IPS-15b (cell line): ENCODE data around the gene GATAD2A.

Experiments
- H3K27me3 ChIP-seq: one replicate; pipeline ENCODE4 v1.6.1; 2013; ENCODE audit warnings: low read length; ENCODE audit not compliant: control insufficient read depth, insufficient read depth
- H3K36me3 ChIP-seq: one replicate; pipeline ENCODE4 v1.6.1; 2013; ENCODE audit warnings: low read length; ENCODE audit not compliant: control insufficient read depth, insufficient read depth
- H3K4me1 ChIP-seq: one replicate; pipeline ENCODE4 v1.6.1; 2013; ENCODE audit warnings: mild to moderate bottlenecking, low read length; ENCODE audit not compliant: control insufficient read depth, insufficient read depth
- H3K4me3 ChIP-seq: one replicate; pipeline ENCODE4 v1.5.1; 2013; ENCODE audit warnings: low read depth, low read length
- H3K9ac ChIP-seq: one replicate; pipeline ENCODE4 v1.6.1; 2013; ENCODE audit warnings: low read depth, mild to moderate bottlenecking, low read length
- H3K9me3 ChIP-seq: one replicate; pipeline ENCODE4 v1.6.1; 2013; ENCODE audit warnings: mild to moderate bottlenecking, low read length; ENCODE audit not compliant: control insufficient read depth, insufficient read depth

The GATAD2A gene

DNA sequence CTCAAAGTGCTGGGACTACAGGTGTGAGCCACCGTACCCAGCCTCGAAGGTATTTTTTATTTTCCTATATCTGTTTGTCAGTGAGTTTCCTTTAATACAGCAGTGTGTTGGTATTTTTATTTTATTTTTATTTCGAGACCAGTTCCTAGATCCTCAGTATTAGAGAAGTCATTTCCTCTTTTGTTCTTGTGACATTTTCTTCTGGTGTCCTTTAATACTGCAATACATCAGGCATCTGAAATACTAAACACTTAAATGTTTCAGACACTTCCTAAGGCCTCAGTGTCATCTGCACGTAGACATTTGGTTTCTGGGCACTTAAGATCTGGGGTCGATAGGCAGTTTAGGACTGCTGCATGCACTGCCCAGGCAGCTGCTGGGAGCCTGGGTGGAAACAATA is 22.5 kb downstream of the GATAD2A start:
- no peaks in the 10 kb centered on the region for H3K9me3 ChIP-seq
- H3K4me3 ChIP-seq = no peak overlapping the region
- H3K36me3 ChIP-seq = peaks cover 8% of the 10 kb centered on the region
- no peaks in the 10 kb centered on the region for H3K27me3 ChIP-seq
- H3K4me1 ChIP-seq = peaks cover 7% of the 10 kb centered on the region
- no peak overlapping the region for H3K9ac ChIP-seq

DNA sequence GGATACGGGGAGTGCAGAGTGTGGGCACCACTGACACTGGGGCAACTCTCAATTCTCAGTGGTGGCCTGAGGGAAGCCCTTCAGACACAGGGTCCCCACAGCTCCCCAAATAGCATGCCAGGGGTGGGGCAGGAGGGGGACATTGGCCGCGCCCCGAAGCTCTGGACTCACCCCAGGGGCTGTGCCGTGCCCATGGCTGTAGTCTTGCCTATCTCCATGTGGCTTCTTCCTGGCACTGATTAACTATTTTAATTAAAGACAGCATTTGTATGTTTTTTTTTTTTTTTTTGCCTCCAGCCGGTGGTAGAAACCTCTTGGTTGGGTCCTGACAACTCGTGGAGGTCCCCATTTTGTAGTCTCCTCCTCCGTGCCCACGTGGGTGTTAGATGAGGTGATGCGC is 23.3 kb downstream of the GATAD2A start:
- Histone ChIP-seq H3K9me3 (no peaks in the 10 kb centered on the region), H3K4me3 (no peak overlapping the region), H3K4me1 (peaks cover 7% of the 10 kb centered on the region), H3K36me3 (peaks cover 8% of the 10 kb centered on the region), H3K9ac (no peak overlapping the region), H3K27me3 (no peaks in the 10 kb centered on the region)

DNA sequence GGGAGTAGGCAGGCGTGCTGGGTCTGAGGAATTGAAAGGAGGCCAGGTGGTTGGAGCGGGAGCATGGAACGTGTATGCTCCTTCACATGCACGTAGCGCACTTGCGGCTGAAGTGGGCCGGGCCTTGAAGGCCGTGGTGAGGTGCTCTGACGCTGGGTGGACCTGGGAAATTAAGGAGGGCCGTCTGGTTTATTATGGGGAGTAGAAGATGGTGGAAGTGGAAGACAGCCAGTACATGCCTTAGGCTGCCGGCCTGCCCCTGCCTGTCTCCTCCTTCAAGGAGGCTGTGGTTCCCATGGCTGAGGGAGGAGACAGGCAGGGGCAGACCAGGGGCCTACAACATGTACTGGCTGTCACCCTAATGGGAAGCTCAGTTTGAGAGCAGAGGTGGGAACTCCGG is 23.9 kb downstream of the GATAD2A start:
- H3K9ac ChIP-seq = no peak overlapping the region
- no peak overlapping the region for H3K4me3 ChIP-seq
- H3K27me3 ChIP-seq = no peaks in the 10 kb centered on the region
- no peaks in the 10 kb centered on the region for H3K9me3 ChIP-seq
- peaks cover 7% of the 10 kb centered on the region for H3K4me1 ChIP-seq
- peaks cover 8% of the 10 kb centered on the region for H3K36me3 ChIP-seq

DNA sequence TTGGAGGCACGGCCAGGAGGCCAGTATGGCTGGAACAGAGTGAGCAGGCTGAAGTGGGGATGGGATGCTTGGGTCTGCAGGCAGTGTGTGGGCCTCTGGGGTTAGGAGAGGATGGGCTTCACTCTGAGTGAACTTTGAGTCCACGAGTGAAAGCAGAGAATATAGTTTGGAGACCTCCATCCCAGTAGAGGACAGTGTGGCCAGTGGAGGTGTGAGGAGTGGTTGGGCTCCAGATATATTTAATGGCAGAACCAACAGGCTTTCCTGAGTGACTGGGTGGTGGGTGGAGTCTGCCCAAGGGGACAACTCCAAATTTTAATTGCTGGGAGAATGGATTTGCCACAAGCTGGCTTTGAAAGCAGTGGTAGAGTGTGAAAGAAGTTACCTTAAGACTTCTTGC is 27.3 kb downstream of the GATAD2A start:
- H3K4me3 ChIP-seq = no peak overlapping the region
- H3K9me3 ChIP-seq = no peaks in the 10 kb centered on the region
- no peak overlapping the region for H3K9ac ChIP-seq
- H3K4me1 ChIP-seq = no peaks in the 10 kb centered on the region
- no peaks in the 10 kb centered on the region for H3K27me3 ChIP-seq
- H3K36me3 ChIP-seq = peaks cover 8% of the 10 kb centered on the region

DNA sequence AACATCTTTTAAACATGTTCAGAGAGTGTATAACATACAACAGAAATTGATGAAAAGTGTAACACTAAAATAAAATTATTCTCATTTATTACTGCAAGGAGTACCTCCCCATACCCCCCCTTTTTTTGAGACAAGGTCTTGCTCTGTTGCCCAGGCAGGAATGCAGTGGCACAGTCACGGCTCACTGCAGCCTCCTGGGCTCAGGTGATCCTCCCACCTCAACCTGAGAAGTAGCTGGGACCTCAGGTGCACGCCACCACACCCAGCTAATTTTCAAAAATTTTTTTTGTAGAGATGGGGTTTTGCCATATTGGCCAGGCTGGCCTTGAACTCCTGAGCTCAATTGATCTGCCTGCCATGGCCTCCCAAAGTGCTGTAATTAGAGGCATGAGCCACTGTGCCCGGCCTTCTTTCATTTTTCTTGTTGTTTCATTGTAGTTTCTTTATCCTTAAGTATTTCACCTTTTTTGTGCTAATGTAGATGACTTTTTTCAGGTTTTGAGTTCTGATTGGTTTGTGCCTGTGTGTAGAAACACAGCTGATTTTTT is 28.3 kb downstream of the GATAD2A start:
- Histone ChIP-seq H3K36me3 (peaks cover 7% of the 10 kb centered on the region), H3K4me1 (no peaks in the 10 kb centered on the region), H3K27me3 (no peaks in the 10 kb centered on the region), H3K4me3 (no peak overlapping the region), H3K9ac (no peak overlapping the region), H3K9me3 (no peaks in the 10 kb centered on the region)

DNA sequence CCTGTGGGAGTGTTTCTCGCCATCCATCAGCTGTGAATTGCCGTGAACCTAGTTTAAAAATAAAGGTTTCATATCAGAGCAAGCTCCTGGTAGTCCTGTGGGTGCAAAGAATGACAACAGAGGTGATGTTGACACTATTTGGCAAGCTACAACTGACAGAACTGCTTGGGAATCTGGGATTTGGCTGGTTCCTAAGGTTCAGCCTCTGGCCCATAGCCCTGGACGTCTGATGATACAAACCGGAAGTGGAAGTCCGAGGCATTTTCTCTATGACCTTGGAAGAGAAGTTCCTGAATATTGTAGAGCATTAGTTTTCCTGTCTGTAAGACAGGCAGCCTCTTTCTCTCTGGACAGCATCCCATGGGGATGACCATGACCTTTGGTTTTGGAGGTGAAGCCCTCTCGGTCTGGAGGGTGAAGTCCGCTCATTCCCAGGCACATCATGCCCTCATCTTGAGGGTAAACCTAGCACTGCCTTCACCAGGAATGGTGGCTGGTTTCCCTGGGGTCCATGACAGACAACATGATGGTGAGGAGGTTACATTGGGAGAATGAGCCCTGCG is 29.1 kb downstream of the GATAD2A start:
- Histone ChIP-seq H3K36me3 (peaks cover 2% of the 10 kb centered on the region), H3K27me3 (no peaks in the 10 kb centered on the region), H3K4me1 (no peaks in the 10 kb centered on the region), H3K9ac (no peak overlapping the region), H3K9me3 (no peaks in the 10 kb centered on the region), H3K4me3 (no peak overlapping the region)

DNA sequence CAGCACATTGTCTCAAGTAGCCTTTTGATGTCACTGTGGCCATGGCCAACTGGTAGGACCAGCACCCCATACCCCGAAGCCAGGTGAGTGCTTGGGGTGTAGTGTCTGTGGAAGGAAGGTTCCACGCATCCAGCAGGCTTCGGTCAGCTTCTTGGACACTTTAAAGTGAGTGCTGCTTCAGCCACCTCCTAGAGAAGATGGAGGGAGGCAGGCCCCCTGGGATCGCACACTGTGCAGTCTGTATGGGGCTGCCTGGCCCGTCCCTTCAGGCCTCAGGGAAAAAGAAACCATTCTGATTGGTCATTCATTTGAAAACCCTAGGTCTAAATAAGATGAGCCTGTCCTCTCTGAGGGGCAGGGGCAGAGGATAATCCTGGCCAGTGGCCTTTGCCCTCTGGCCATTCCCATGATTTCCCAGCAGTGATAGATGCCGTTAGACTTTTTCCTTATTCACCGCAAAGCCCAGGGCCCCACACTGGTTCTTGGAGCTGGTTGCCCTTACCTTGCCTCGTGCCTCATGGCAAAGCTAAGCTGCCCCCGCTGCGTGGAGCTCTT is 30.7 kb downstream of the GATAD2A start:
- Histone ChIP-seq H3K27me3 (no peaks in the 10 kb centered on the region), H3K36me3 (peaks cover 2% of the 10 kb centered on the region), H3K9ac (no peak overlapping the region), H3K4me1 (no peaks in the 10 kb centered on the region), H3K4me3 (no peak overlapping the region), H3K9me3 (no peaks in the 10 kb centered on the region)

DNA sequence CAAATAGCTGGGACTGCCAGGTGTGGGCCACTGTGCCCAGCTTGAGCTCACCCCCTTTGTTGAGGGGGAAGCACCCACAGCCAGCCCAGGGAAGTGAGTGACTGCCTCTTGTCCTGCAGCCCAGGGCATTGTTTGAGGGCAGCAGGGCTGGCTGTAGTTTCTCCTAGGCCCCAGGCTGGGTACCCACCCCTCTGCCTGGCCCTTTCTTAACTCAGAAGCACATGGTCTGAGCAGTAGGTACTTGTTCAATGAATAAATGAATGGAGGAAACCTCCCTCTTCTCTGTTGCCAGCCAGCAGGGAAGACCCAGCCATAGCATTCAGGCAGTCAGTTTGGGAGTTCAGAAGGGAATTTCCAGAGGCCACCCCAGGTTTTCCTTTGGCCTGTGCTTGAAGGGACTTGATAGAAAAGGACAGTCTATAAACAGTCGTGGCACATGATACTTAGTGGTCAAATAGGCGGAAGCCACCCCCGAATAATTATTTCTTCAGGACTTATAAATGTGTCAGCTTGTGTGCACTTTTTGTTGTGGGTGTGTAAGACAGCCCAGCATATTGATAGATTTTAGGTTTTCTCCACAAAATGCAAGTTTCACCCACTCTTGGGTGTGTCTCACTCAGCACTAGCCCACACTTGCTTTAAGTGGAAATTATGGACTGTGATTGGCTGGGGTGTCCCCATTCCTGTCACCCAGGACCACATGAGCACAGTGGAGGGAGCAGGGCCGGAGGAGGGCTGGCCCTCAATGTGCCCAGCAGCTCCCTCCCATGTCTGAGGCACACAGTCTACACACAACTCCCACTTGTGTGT is 33.1 kb downstream of the GATAD2A start:
- Histone ChIP-seq H3K9ac (no peak overlapping the region), H3K36me3 (no peaks in the 10 kb centered on the region), H3K9me3 (no peaks in the 10 kb centered on the region), H3K27me3 (no peaks in the 10 kb centered on the region), H3K4me1 (no peaks in the 10 kb centered on the region), H3K4me3 (no peak overlapping the region)

DNA sequence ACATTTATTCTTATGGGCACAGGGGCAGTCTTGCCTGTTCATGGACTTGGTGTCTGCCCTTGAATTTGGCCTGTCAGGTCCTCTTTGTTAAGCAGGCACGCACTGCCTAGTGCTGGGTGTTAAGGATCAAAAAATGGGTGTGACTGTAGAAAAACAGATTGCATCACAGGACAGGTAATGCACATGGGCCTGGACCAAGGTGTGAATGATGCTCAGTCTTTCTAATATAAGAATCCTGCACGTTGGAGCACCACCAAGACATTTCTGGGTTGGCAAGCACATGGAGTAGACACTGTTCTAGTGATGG is 33.7 kb downstream of the GATAD2A start:
- no peak overlapping the region for H3K4me3 ChIP-seq
- no peak overlapping the region for H3K9ac ChIP-seq
- H3K27me3 ChIP-seq = no peaks in the 10 kb centered on the region
- H3K4me1 ChIP-seq = no peaks in the 10 kb centered on the region
- H3K36me3 ChIP-seq = no peaks in the 10 kb centered on the region
- no peaks in the 10 kb centered on the region for H3K9me3 ChIP-seq

DNA sequence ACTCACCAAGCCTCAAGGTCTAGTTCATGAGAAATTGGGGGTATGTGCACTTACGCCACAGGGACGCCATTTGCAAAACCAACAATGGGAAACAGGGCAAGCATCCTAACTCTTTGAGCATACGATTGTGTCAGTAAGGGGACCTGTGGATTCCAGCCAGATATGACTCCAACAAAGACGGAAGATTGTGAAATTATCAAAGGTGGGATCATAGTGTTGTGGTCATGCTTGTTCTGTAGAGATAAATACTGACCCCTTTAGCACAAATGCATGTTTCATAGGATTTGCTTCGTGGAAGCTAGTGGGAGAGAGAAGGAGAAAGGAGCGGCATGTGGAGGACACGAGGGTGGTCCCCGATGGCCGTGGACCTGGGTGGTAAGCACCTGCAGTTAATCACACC is 37.8 kb downstream of the GATAD2A start:
- H3K36me3 ChIP-seq = no peaks in the 10 kb centered on the region
- H3K9ac ChIP-seq = no peak overlapping the region
- no peak overlapping the region for H3K4me3 ChIP-seq
- H3K27me3 ChIP-seq = no peaks in the 10 kb centered on the region
- no peaks in the 10 kb centered on the region for H3K9me3 ChIP-seq
- H3K4me1 ChIP-seq = peaks cover 12% of the 10 kb centered on the region

DNA sequence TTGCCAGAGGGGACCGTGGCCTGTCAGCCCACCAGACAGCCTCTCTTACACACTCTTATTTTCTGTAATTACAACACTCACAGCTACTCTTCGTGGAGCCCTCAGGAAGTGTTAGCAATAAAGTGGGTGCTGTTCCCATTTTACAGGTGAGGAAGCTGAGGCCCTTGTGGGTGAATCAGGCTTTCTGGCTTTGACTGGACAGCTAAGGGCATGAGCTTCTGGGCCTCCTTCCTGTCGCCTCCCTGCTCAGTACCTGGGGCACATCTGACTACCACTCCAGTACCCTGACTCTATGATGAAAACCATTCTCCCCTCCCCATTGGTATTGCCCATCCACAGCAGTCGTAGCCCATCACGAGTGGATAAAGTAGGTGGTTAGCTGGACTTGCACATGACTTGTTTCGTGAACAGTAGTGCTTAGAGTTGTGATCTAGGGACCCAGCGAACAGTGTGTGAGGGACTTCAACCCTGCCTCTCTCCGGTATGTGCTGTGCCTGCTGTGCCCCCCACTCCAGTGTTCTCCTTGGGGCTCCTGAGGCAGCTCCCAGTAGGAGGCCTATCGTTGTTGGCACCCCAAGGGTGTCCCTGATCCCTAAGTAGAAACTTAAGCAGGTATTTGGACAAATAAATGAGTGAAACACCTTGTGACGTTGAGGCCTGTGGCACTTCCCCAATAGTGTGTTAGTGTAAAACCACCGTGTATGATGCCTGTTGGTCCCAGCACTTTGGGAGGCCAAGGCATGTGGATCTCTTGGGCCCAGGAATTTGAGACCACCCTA is 38.6 kb downstream of the GATAD2A start:
- Histone ChIP-seq H3K36me3 (no peaks in the 10 kb centered on the region), H3K9me3 (no peaks in the 10 kb centered on the region), H3K9ac (no peak overlapping the region), H3K4me3 (no peak overlapping the region), H3K4me1 (peaks cover 12% of the 10 kb centered on the region), H3K27me3 (no peaks in the 10 kb centered on the region)
